NCI-H1930 (cell line): ENCODE results near the gene YIPF3.
"Not testable (repeated sequence)": the region's sequence is repeated elsewhere in the genome, so short reads cannot be mapped to it uniquely, and the experiment has no call there.

ENCODE experiments used
- DNase-seq, 2 experiments: peaks; one replicate each; lab custom pipeline; 2025; lab: John Stamatoyannopoulos, UW

Gene YIPF3

GRCh38 chr6:43516697-43517504 is at the start of gene YIPF3, which contains the start of gene POLR1C:
YIPF3 (minus strand) TSS chr6:43516926; CDS start chr6:43516807, 119 bp downstream.
POLR1C (plus strand) TSS chr6:43517089; CDS start chr6:43517110, 21 bp downstream.
- peak; percentile 98 for DNase-seq

- DNase-seq = no peak
These were observed 42.6 kb upstream of the YIPF3 start for GRCh38 chr6:43559328-43559727.

GRCh38 chr6:43557620-43558019 is 40.9 kb upstream of the YIPF3 start:
- not testable (repeated sequence) for DNase-seq

GRCh38 chr6:43547222-43547621 is 30.5 kb upstream of the YIPF3 start:
- no peak for DNase-seq

- DNase-seq = no peak
These were observed 27.7 kb upstream of the YIPF3 start for GRCh38 chr6:43544461-43544860.

GRCh38 chr6:43541774-43542471 is 25.2 kb upstream of the YIPF3 start:
- DNase-seq = no peak

- no peak for DNase-seq
These were observed 23.8 kb upstream of the YIPF3 start for GRCh38 chr6:43540507-43540906.

- not testable (repeated sequence) for DNase-seq
These were observed 22.7 kb upstream of the YIPF3 start for GRCh38 chr6:43539409-43539808.

GRCh38 chr6:43538986-43539385 is 22.3 kb upstream of the YIPF3 start:
- DNase-seq = not testable (repeated sequence)

GRCh38 chr6:43532201-43532600 is 15.5 kb upstream of the YIPF3 start:
- DNase-seq = no peak

- no peak for DNase-seq
These were observed 7.8 kb upstream of the YIPF3 start for GRCh38 chr6:43524483-43524961.

- DNase-seq = no peak
These were observed 6.6 kb upstream of the YIPF3 start for GRCh38 chr6:43523284-43523683.

GRCh38 chr6:43522547-43523261 is 6.0 kb upstream of the YIPF3 start:
- DNase-seq = no peak

GRCh38 chr6:43521836-43522235 is 5.1 kb upstream of the YIPF3 start:
- no peak for DNase-seq

- no peak for DNase-seq
These were observed 3.4 kb upstream of the YIPF3 start for GRCh38 chr6:43520097-43520496.

- no peak for DNase-seq
These were observed 1.0 kb upstream of the YIPF3 start for GRCh38 chr6:43517505-43518357.

GRCh38 chr6:43516367-43516696 is 394 bp downstream of the YIPF3 start:
- DNase-seq = no peak

GRCh38 chr6:43515808-43516207 is 918 bp downstream of the YIPF3 start:
- DNase-seq = no peak

GRCh38 chr6:43511824-43512415 is 4.8 kb downstream of the YIPF3 start:
- DNase-seq = no peak

- DNase-seq = peak; percentile 16 to 21
These were observed 5.9 kb downstream of the YIPF3 start for GRCh38 chr6:43510827-43511163.
